ENCODE data around the gene RAP2A.

Gene RAP2A

GRCh38 chr13:97422118-97423054 is 11.6 kb upstream of the RAP2A start:
- TF ChIP-seq ZFX (IDR thresholded peaks at IDR 0.05) (no peak), CTCF (conservative IDR thresholded peaks at IDR 0.05) (no peak)
- no peak overlapping the region for H3K27ac ChIP-seq

- H3K27ac ChIP-seq, result no peak overlapping the region
- no peak for TF ChIP-seq ZFX (IDR thresholded peaks at IDR 0.05)
- TF ChIP-seq CTCF (conservative IDR thresholded peaks at IDR 0.05), result no peak
Observed at GRCh38 chr13:97423300-97424045, 10.5 kb upstream of the RAP2A start.

- TF ChIP-seq ZFX (IDR thresholded peaks at IDR 0.05) (no peak), CTCF (conservative IDR thresholded peaks at IDR 0.05) (no peak)
- no peak overlapping the region for H3K27ac ChIP-seq
Observed at GRCh38 chr13:97425590-97425989, 8.4 kb upstream of the RAP2A start.

- H3K27ac ChIP-seq, result no peak overlapping the region
- no peak for TF ChIP-seq ZFX (IDR thresholded peaks at IDR 0.05)
- no peak for TF ChIP-seq CTCF (conservative IDR thresholded peaks at IDR 0.05)
Observed at GRCh38 chr13:97426695-97427094, 7.3 kb upstream of the RAP2A start.

- TF ChIP-seq CTCF (conservative IDR thresholded peaks at IDR 0.05) (no peak), ZFX (IDR thresholded peaks at IDR 0.05) (no peak)
Observed at GRCh38 chr13:97429681-97430081, 4.3 kb upstream of the RAP2A start.

GRCh38 chr13:97430296-97430695 is 3.7 kb upstream of the RAP2A start:
- TF ChIP-seq ZFX (IDR thresholded peaks at IDR 0.05) (no peak), CTCF (conservative IDR thresholded peaks at IDR 0.05) (no peak)
- no peak overlapping the region for H3K27ac ChIP-seq

More at GRCh38 chr13:97429681-97430081, 4.3 kb upstream of the RAP2A start:
- H3K27ac ChIP-seq, result no peak overlapping the region

Measured in C4-2B (cell line).